Measurements from ENCODE around the gene TH.

Gene TH

DNA sequence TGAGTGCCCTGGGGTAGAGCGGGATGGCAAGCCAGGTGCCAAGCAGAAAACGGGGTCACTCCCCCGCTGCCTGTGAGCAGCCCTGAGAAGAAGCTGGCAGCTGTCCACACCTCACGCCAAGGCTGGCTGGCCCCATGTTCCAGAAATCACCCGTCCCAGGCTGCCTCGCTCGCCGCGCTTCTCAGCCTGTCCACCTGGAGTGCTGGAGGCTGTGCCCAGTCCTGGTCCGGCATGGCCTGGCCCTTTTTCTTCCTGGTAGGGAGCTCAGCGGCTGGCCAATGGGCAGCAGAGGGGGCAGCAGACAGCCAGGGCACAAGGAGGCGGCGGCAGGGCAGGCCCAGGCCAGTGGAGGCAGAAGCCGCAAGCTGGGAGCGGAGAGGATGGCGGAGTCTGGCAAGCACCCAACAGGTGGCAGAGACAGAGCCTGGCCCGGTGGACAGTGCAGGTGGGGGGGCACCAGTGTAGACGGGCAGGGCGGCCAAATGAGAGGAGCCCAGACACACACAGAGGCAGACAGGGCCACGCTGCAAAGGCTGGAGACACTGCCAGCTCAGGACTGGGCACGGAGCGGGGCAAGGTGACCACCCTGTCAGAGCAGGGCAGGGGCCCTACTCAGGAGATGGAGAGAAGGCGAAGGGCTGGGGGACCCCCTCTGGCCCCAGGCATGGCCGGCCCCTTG lies 37.2 kb upstream of the TH start:
- no peak for DNase-seq (ENCODE audit: low read depth in 2 of 2)

GRCh38 chr11:2207773-2208621 lies 36.4 kb upstream of the TH start:
- no peak for DNase-seq (ENCODE audit: low read depth in 2 of 2)

- DNase-seq (ENCODE audit: low read depth in 2 of 2), result no peak
These were observed 35.6 kb upstream of the TH start for GRCh38 chr11:2207212-2207611.

- DNase-seq (ENCODE audit: low read depth in 2 of 2), result no peak
These were observed 34.5 kb upstream of the TH start for GRCh38 chr11:2205981-2206690.

GRCh38 chr11:2205214-2205720 lies 33.7 kb upstream of the TH start:
- DNase-seq (ENCODE audit: low read depth in 2 of 2), result no peak

DNA sequence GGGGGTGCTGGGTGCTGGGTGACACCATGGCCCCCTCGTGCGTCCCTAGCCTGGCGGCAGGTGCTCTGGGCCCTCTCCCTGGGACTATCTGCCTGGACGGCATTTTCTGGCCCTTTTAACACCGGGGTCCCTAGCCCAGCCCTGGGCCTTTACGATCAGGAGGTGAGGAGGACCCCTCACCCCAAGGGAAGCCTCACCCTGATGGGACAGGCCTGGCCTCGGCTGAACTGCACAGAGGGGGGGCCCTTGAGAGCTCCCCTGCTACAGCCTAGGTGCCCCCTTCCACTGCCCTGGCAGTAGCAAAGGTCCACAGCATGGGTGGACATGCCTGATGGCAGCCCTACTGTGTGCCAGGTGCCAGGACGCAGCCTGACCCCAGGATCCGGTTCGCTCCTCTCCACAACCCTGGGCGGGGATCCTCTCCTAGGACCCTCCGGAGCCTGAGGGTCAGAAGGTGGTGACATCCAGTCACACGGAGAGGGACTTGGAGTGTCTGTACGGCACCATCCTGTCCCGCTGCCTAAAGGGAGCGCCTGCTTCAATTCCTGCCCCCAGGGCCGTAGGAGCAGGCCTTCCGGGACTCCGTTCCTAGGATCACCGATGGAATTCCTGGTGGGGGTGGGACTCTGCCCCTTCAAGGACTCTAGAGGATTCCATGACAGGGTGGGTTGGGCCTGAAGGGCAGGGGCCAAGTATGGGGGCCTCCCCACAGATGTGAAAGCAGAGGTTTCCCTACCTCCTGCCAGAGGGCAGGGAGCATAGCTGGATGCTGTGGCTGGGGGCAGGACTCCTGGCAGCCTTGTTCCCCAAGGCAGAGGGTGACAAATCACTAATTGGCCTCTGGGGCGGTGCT lies 33.0 kb upstream of the TH start:
- no peak for DNase-seq (ENCODE audit: low read depth in 2 of 2)

GRCh38 chr11:2203440-2204259 lies 32.0 kb upstream of the TH start:
- no peak for DNase-seq (ENCODE audit: low read depth in 2 of 2)

GRCh38 chr11:2202900-2203439 lies 31.4 kb upstream of the TH start:
- DNase-seq (ENCODE audit: low read depth in 2 of 2), result no peak

- DNase-seq (ENCODE audit: low read depth in 2 of 2), result no peak
These were observed 30.7 kb upstream of the TH start for GRCh38 chr11:2202071-2202899.

- no peak for DNase-seq (ENCODE audit: low read depth in 2 of 2)
These were observed 29.9 kb upstream of the TH start for GRCh38 chr11:2201542-2201941.

GRCh38 chr11:2200957-2201519 lies 29.4 kb upstream of the TH start:
- no peak for DNase-seq (ENCODE audit: low read depth in 2 of 2)

DNA sequence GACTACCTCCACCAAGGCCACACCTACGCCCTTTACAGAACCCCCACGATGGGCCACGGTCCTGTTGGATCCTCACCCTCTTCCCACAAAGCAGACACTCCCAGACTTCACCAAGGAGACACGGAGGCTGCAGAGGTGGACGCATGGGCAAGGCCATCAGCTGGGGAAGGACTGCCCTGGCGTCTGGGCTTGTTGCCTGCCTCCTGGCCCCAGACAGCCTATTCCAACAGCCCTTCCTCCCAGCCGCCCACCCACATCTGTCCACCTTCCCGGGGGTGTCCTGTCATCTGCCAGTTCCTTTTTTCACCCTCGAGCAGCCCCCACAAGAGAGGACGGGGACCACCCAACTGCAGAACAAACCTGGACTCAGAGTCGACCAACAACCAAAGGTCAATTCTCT lies 28.9 kb upstream of the TH start:
- DNase-seq (ENCODE audit: low read depth in 2 of 2), result no peak

- no peak for DNase-seq (ENCODE audit: low read depth in 2 of 2)
These were observed 28.1 kb upstream of the TH start for GRCh38 chr11:2199466-2200341.

GRCh38 chr11:2198621-2199365 lies 27.2 kb upstream of the TH start:
- DNase-seq (ENCODE audit: low read depth in 2 of 2), result no peak

GRCh38 chr11:2197771-2198520 lies 26.3 kb upstream of the TH start:
- no peak for DNase-seq (ENCODE audit: low read depth in 2 of 2)

- peak; percentile 66 to 70 for DNase-seq (ENCODE audit: low read depth in 2 of 2)
These were observed 25.6 kb upstream of the TH start for GRCh38 chr11:2196970-2197770.

Data from stimulated activated CD4-positive, alpha-beta T cell treated with anti-CD3 and anti-CD28 coated beads, Interleukin-4, amount 100 ng/mL, for 48 hours (primary cell).